ENCODE results near the gene RNF114. TPM values are rescaled to one million over a fixed set of nuclear protein-coding genes. Genes with fewer than 3 reads are reported as not detected.

The RNF114 gene
- total RNA-seq, 5 donors from 2014 or later (not counting 1 experiment from before 2014, with no cell fraction given) = 83.5 to 109 (median 95.7) TPM

Other genes starting within 250 kb of the RNF114 start
- gene B4GALT5, start 222.5 kb upstream of the RNF114 start, total RNA-seq = 10 to 100 TPM in 2 of 5 donors, 1 to 10 TPM in 3; 4.6 to 11.9 (median 9.2) TPM
- 10 to 100 TPM; 22.2 to 34.2 (median 25.6) TPM for gene SLC9A8, start 123.6 kb upstream of the RNF114 start, total RNA-seq
- gene SPATA2, start 20.9 kb upstream of the RNF114 start, total RNA-seq = 10 to 100 TPM in 3 of 5 donors, 1 to 10 TPM in 2; 9.6 to 19.4 (median 10.4) TPM
- 1 to 10 TPM in 3 of 5 donors, under 1 TPM in 2; 0.95 to 3.1 (median 1.3) TPM for gene SNAI1, start 46.6 kb downstream of the RNF114 start, total RNA-seq
- 100 to 1,000 TPM; 107 to 194 (median 116) TPM for gene UBE2V1, start 176.8 kb downstream of the RNF114 start, total RNA-seq
- 10 to 100 TPM; 17.6 to 20.0 (median 18.3) TPM for gene PEDS1, start 217.3 kb downstream of the RNF114 start, total RNA-seq